Testis (tissue), 3 donors: ENCODE measurements around the gene PWWP2B. TPM values are rescaled to one million over a fixed set of nuclear protein-coding genes. Genes with fewer than 3 reads are reported as not detected.

Experiments
- DNase-seq: peaks from one replicate; pipeline ENCODE4 v3.0.0-alpha.2; 2019
- H3K27ac ChIP-seq, 2 donors: fragments of 200-600 bp; sonication (generic); one replicate each; pipeline ENCODE4 v1.5.1; 2019
- H3K27me3 ChIP-seq: fragments of 200-600 bp; sonication (generic); one replicate; pipeline ENCODE4 v1.5.1; 2019
- H3K36me3 ChIP-seq: fragments of 200-600 bp; sonication (generic); one replicate; pipeline ENCODE4 v1.5.1; 2017; ENCODE audit warnings: low read depth; ENCODE audit errors: missing control alignments
- H3K4me1 ChIP-seq: fragments of 200-600 bp; sonication (generic); one replicate; pipeline ENCODE4 v1.5.1; 2019
- H3K4me3 ChIP-seq, 2 donors: fragments of 200-600 bp; sonication (generic); one replicate each; pipeline ENCODE4 v1.5.1; 2017 to 2019
- H3K9me3 ChIP-seq: fragments of 200-600 bp; sonication (generic); one replicate; pipeline ENCODE4 v1.5.1; 2017
- CTCF ChIP-seq, 3 experiments: fragments of 450-650 bp in 2 of 3; fragments of 200-600 bp in 1 of 3; sonication (generic) in 1 of 3; IDR thresholded peaks; one replicate each; pipeline ENCODE4 v1.5.1; 2016 to 2019; ENCODE audit warnings: antibody characterized with exemption in 3 of 3, mild to moderate bottlenecking in 2 of 3, moderate library complexity in 1 of 3
- POLR2A ChIP-seq: fragments of 450-650 bp; IDR thresholded peaks from one replicate; pipeline ENCODE4 v1.6.1; 2017; ENCODE audit warnings: antibody characterized with exemption, mild to moderate bottlenecking, moderate library complexity
- WGBS, 2 donors: methylation state at CpG; one replicate each; pipeline ENCODE4 v1.1.5; 2018; 5-methylcytosine and 5-hydroxymethylcytosine counted together
- intact Hi-C: fragments of 100-400 bp; cut with DNase I; formaldehyde crosslinking; loops from one replicate; pipeline ENCODE4 v1.15.1; 2023; ENCODE audit warnings: low total_unique reads
- polyA plus RNA-seq: library from polyadenylated mRNA; stranded (reverse); fragments of 350-450 nt; fragmentation: Illumina TruSeq; extraction: RNeasy Lipid Tissue Mini Kit (QIAGEN cat#74804); gene quantifications from one replicate; pipeline ENCODE4 v1.2.3, GENCODE V29; 2014; ENCODE audit warnings: low read depth, low replicate concordance; ENCODE audit not compliant: insufficient read depth
- total RNA-seq, 2 donors: library from RNA; depleted of rRNA; stranded (reverse); fragments of >200 nt; gene quantifications; one replicate each; pipeline ENCODE4 v1.2.3, GENCODE V29; 2016

The PWWP2B gene
- total and polyA plus RNA-seq, 3 donors from 2014 or later = 16.0 to 45.1 (median 32.6) TPM

- no peak for DNase-seq
- WGBS, 2 donors = 86 to 89% methylated on average over 10 to 12 of the region's 13 CpGs
- Histone ChIP-seq H3K4me3 (no peak overlapping the region), H3K4me1 (peaks cover 17% of the 10 kb centered on the region), H3K27ac (no peak overlapping the region), H3K9me3 (no peaks in the 10 kb centered on the region), H3K27me3 (no peaks in the 10 kb centered on the region), H3K36me3 (no peaks in the 10 kb centered on the region)
- intact Hi-C loops = no loop called here
- no peak for TF ChIP-seq POLR2A
- no peak for TF ChIP-seq CTCF (IDR thresholded peaks at IDR 0.05)
Measured at GRCh38 chr10:132443983-132444876, 47.2 kb downstream of the PWWP2B start.

- no peak overlapping the region for H3K4me3 ChIP-seq
- intact Hi-C loops = no loop called here
- no peak for TF ChIP-seq CTCF (IDR thresholded peaks at IDR 0.05)
- TF ChIP-seq POLR2A = no peak
- H3K27me3 ChIP-seq = no peaks in the 10 kb centered on the region
- peaks cover 17% of the 10 kb centered on the region for H3K4me1 ChIP-seq
- H3K36me3 ChIP-seq = no peaks in the 10 kb centered on the region
- no peaks in the 10 kb centered on the region for H3K9me3 ChIP-seq
- H3K27ac ChIP-seq = no peak overlapping the region
- 76 to 80% methylated on average over 7 of the region's 7 CpGs for WGBS, 2 donors
- DNase-seq = no peak
Measured at GRCh38 chr10:132444877-132445351, 47.9 kb downstream of the PWWP2B start.

GRCh38 chr10:132445516-132446194 is 48.7 kb downstream of the PWWP2B start:
- Histone ChIP-seq H3K4me3 (no peak overlapping the region), H3K4me1 (peaks cover 17% of the 10 kb centered on the region), H3K36me3 (no peaks in the 10 kb centered on the region), H3K27ac (no peak overlapping the region), H3K9me3 (no peaks in the 10 kb centered on the region), H3K27me3 (no peaks in the 10 kb centered on the region)
- no peak for TF ChIP-seq POLR2A
- no peak for TF ChIP-seq CTCF (IDR thresholded peaks at IDR 0.05)
- intact Hi-C loops = no loop called here
- DNase-seq = no peak
- WGBS, 2 donors = 88 to 95% methylated on average over 13 to 22 of the region's 22 CpGs

- Histone ChIP-seq H3K27ac (no peak overlapping the region), H3K9me3 (no peaks in the 10 kb centered on the region), H3K4me1 (peaks cover 17% of the 10 kb centered on the region), H3K36me3 (no peaks in the 10 kb centered on the region), H3K4me3 (no peak overlapping the region), H3K27me3 (no peaks in the 10 kb centered on the region)
- DNase-seq = no peak
- TF ChIP-seq POLR2A (no peak), CTCF (IDR thresholded peaks at IDR 0.05) (no peak)
- 83 to 89% methylated on average over 4 to 17 of the region's 17 CpGs for WGBS, 2 donors
- intact Hi-C loops = no loop called here
Measured at GRCh38 chr10:132446195-132446581, 49.2 kb downstream of the PWWP2B start.
